BLaER1 (cell line): ENCODE results near the gene AZU1.

ENCODE experiments used
- H3K27ac ChIP-seq: shearing (Covaris generic); formaldehyde crosslinking; 2 replicates; pipeline ENCODE4 v1.8.1; 2022
- H3K27me3 ChIP-seq: shearing (Covaris generic); formaldehyde crosslinking; 2 replicates; pipeline ENCODE4 v1.8.1; 2022
- H3K36me3 ChIP-seq: shearing (Covaris generic); formaldehyde crosslinking; 2 replicates; pipeline ENCODE4 v1.8.1; 2022
- H3K4me1 ChIP-seq: shearing (Covaris generic); formaldehyde crosslinking; 2 replicates; pipeline ENCODE4 v1.8.1; 2022
- H3K4me2 ChIP-seq: shearing (Covaris generic); formaldehyde crosslinking; 2 replicates; pipeline ENCODE4 v1.8.1; 2022
- H3K4me3 ChIP-seq: shearing (Covaris generic); formaldehyde crosslinking; 2 replicates; pipeline ENCODE4 v1.8.1; 2022
- H3K9ac ChIP-seq: shearing (Covaris generic); formaldehyde crosslinking; 2 replicates; pipeline ENCODE4 v1.8.1; 2022
- H3K9me3 ChIP-seq: shearing (Covaris generic); formaldehyde crosslinking; 2 replicates; pipeline ENCODE4 v1.8.1; 2022
- H4K20me1 ChIP-seq: shearing (Covaris generic); formaldehyde crosslinking; 2 replicates; pipeline ENCODE4 v1.8.1; 2022
- Cebpa-rat ChIP-seq: shearing (Covaris generic); IDR thresholded peaks from 2 replicates; pipeline ENCODE4 v1.8.1; 2022

The AZU1 gene

GRCh38 chr19:788983-789700 lies 38.5 kb upstream of the AZU1 start:
- H3K9ac ChIP-seq: peak overlapping the region; percentile 70
- H4K20me1 ChIP-seq: no peaks in the 10 kb centered on the region
- H3K36me3 ChIP-seq: no peaks in the 10 kb centered on the region
- H3K27ac ChIP-seq: peak overlapping the region; percentile 77
- H3K27me3 ChIP-seq: no peaks in the 10 kb centered on the region
- peak overlapping the region; percentile 82 for H3K4me2 ChIP-seq
- peaks cover 33% of the 10 kb centered on the region for H3K4me1 ChIP-seq
- TF ChIP-seq Cebpa-rat: no peak
- no peak overlapping the region for H3K4me3 ChIP-seq
- H3K9me3 ChIP-seq: no peaks in the 10 kb centered on the region

GRCh38 chr19:789701-790060 lies 38.0 kb upstream of the AZU1 start:
- TF ChIP-seq Cebpa-rat: no peak

GRCh38 chr19:791007-791566 lies 36.5 kb upstream of the AZU1 start:
- Histone ChIP-seq H3K4me3 (no peak overlapping the region), H3K4me2 (peak overlapping the region; percentile 55)

More at GRCh38 chr19:789701-790060, 38.0 kb upstream of the AZU1 start:
- Histone ChIP-seq H3K36me3 (no peaks in the 10 kb centered on the region), H3K4me1 (peaks cover 33% of the 10 kb centered on the region), H3K4me2 (peak overlapping the region; percentile 82), H3K9ac (peak overlapping the region; percentile 70), H3K27me3 (no peaks in the 10 kb centered on the region), H3K27ac (peak overlapping the region; percentile 77), H3K4me3 (no peak overlapping the region), H3K9me3 (no peaks in the 10 kb centered on the region), H4K20me1 (no peaks in the 10 kb centered on the region)

GRCh38 chr19:791567-792305 lies 35.9 kb upstream of the AZU1 start:
- H3K4me2 ChIP-seq: peak overlapping the region; percentile 55
- no peaks in the 10 kb centered on the region for H3K9me3 ChIP-seq
- no peak overlapping the region for H3K9ac ChIP-seq
- H4K20me1 ChIP-seq: no peaks in the 10 kb centered on the region
- no peak overlapping the region; the same call in 1 of the 2 replicates for H3K27ac ChIP-seq
- peaks cover 41% of the 10 kb centered on the region for H3K4me1 ChIP-seq
- H3K27me3 ChIP-seq: no peaks in the 10 kb centered on the region
- H3K4me3 ChIP-seq: no peak overlapping the region
- no peak for TF ChIP-seq Cebpa-rat
- H3K36me3 ChIP-seq: no peaks in the 10 kb centered on the region

More at GRCh38 chr19:791007-791566, 36.5 kb upstream of the AZU1 start:
- Histone ChIP-seq H3K27ac (no peak overlapping the region; the same call in 1 of the 2 replicates), H3K36me3 (no peaks in the 10 kb centered on the region), H3K27me3 (no peaks in the 10 kb centered on the region), H3K9ac (no peak overlapping the region), H3K4me1 (peaks cover 36% of the 10 kb centered on the region), H4K20me1 (no peaks in the 10 kb centered on the region), H3K9me3 (no peaks in the 10 kb centered on the region)
- TF ChIP-seq Cebpa-rat: no peak

- H4K20me1 ChIP-seq: no peaks in the 10 kb centered on the region
- H3K4me3 ChIP-seq: no peak overlapping the region
- no peaks in the 10 kb centered on the region for H3K9me3 ChIP-seq
- no peak overlapping the region for H3K9ac ChIP-seq
- no peaks in the 10 kb centered on the region for H3K36me3 ChIP-seq
- TF ChIP-seq Cebpa-rat: no peak
- H3K27me3 ChIP-seq: no peaks in the 10 kb centered on the region
- H3K4me2 ChIP-seq: no peak overlapping the region
- H3K27ac ChIP-seq: no peak overlapping the region
- peaks cover 41% of the 10 kb centered on the region for H3K4me1 ChIP-seq
Observed at GRCh38 chr19:792306-792885, 35.2 kb upstream of the AZU1 start.

GRCh38 chr19:793806-794205 lies 33.8 kb upstream of the AZU1 start:
- TF ChIP-seq Cebpa-rat: no peak
- Histone ChIP-seq H3K27ac (no peak overlapping the region), H4K20me1 (peaks cover 12% of the 10 kb centered on the region), H3K9me3 (no peaks in the 10 kb centered on the region), H3K36me3 (peaks cover 8% of the 10 kb centered on the region), H3K4me2 (no peak overlapping the region), H3K27me3 (no peaks in the 10 kb centered on the region), H3K4me3 (no peak overlapping the region), H3K4me1 (peaks cover 38% of the 10 kb centered on the region), H3K9ac (no peak overlapping the region)

DNA sequence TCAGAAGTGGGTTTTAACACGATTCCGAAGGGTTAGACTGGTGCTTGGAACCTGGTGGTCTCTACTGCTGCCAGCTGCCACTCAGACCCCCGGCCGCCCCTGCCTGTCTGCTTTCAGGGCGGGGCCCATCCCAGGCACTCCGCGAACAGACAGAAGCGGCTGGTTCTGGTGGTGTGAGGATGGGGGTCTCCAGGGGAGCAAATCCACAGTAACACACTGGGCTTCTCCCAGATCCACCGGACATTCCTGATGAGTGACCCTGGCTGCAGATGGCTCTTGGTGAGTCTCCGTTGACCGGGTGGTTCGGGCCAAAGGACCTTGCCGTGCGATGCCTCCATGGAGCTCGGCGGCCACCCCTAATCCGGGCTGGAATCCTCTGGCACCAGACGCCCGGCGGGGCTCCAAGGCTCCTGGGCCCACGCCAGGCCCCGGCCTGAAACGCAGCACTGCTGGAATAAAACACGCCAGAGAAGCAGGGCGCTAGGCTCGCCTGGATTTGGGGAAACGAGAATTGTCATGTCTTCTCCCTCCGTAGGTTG lies 32.5 kb upstream of the AZU1 start:
- no peak overlapping the region for H3K9ac ChIP-seq
- H3K27me3 ChIP-seq: no peaks in the 10 kb centered on the region
- H3K9me3 ChIP-seq: no peaks in the 10 kb centered on the region
- H3K4me1 ChIP-seq: peaks cover 40% of the 10 kb centered on the region
- no peak overlapping the region for H3K27ac ChIP-seq
- H3K36me3 ChIP-seq: peaks cover 21% of the 10 kb centered on the region
- no peak overlapping the region for H3K4me2 ChIP-seq
- H4K20me1 ChIP-seq: peaks cover 25% of the 10 kb centered on the region
- no peak for TF ChIP-seq Cebpa-rat
- no peak overlapping the region for H3K4me3 ChIP-seq

- no peak for TF ChIP-seq Cebpa-rat
- Histone ChIP-seq H3K27ac (peak overlapping the region; percentile 83), H3K9ac (peak overlapping the region; percentile 85; the same call in 1 of the 2 replicates), H3K9me3 (no peaks in the 10 kb centered on the region), H3K27me3 (no peaks in the 10 kb centered on the region), H3K36me3 (peaks cover 29% of the 10 kb centered on the region), H3K4me2 (peak overlapping the region; percentile 92), H3K4me3 (peak overlapping the region; percentile 75), H3K4me1 (peaks cover 45% of the 10 kb centered on the region), H4K20me1 (peaks cover 33% of the 10 kb centered on the region)
Observed at GRCh38 chr19:795691-796581, 31.7 kb upstream of the AZU1 start.
